HG03432 (cell line): ENCODE results near the gene CSHL1.
A peak's percentile ranks its signal among the peaks of the same experiment; 100 is the strongest.
"Not testable (repeated sequence)": the region's sequence is repeated elsewhere in the genome, so short reads cannot be mapped to it uniquely, and the experiment has no call there.

Source experiments
- ATAC-seq: cut with Tn5 transposase; IDR thresholded peaks from one replicate; pipeline ENCODE4 v1.9.1; 2021; ENCODE audit warnings: mild to moderate bottlenecking, moderate library complexity; ENCODE audit not compliant: unreplicated experiment

CSHL1 gene

GRCh38 chr17:63920050-63920449, 9.0 kb upstream of the CSHL1 start:
- not testable (repeated sequence) for ATAC-seq

DNA sequence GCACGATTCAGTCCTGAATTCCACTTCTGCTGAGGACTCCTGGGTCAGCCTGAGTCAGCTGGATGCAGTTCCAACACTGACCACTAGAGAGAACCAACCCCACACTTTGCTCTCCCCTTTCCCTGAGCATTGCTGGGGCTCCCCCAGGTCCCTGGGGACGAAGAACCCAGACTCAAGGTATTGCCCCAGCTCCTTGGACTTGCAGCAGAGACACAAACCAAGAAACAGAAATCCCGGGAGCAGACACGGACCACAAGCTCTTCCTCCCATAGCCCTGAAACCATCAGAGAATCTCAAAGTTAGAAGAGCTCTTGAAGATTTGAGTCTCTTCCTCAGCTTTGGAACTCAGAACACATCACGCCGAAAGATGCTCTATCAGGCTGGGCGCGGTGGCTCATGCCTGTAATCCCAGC, 8.3 kb upstream of the CSHL1 start:
- ATAC-seq: peak; percentile 56

DNA sequence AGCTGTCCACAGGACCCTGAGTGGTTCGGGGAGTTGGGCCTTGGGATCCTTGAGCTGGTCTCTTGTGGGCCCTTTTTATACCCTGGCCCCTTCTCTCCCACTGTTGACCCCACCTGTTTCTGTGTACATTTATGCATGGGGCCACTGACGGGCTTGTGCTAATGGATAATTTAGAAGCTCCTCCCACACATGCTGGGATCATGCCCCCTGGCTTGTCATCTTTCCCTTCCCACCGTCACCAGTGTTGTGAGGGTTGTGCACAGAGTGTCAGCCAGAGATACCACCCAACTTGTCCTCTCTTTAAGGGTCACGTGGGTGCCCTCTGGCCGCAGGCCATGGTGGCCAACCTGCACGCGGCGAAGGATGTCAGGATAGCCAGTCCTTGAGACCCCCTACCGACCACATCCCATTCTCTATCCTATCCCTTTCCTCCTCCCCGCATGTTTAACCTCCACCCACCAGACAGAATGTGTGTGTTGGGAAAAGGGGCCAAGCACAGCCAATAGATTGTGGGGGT, 7.8 kb upstream of the CSHL1 start, which contains the start of gene GH1:
Gene GH1 (minus strand): TSS at position 51 of the 517 bp plus-strand sequence. CDS start 63 bp downstream, outside the sequence.
- ATAC-seq: not testable (repeated sequence)

GRCh38 chr17:63918305-63918704, 7.2 kb upstream of the CSHL1 start:
- ATAC-seq: no peak

DNA sequence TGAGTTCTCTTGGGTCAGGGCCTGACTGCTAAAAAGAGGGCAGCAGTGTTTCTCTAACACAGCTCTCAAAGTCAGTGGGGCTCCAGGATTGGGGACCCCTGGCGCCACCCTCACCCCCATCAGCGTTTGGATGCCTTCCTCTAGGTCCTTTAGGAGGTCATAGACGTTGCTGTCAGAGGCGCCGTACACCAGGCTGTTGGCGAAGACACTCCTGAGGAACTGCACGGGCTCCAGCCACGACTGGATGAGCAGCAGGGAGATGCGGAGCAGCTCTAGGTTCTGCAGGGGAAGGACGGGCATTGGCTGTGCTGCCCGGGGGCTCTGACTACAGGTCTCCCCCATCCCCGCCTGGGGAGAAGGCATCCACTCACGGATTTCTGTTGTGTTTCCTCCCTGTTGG, 6.6 kb upstream of the CSHL1 start:
- ATAC-seq: no peak

DNA sequence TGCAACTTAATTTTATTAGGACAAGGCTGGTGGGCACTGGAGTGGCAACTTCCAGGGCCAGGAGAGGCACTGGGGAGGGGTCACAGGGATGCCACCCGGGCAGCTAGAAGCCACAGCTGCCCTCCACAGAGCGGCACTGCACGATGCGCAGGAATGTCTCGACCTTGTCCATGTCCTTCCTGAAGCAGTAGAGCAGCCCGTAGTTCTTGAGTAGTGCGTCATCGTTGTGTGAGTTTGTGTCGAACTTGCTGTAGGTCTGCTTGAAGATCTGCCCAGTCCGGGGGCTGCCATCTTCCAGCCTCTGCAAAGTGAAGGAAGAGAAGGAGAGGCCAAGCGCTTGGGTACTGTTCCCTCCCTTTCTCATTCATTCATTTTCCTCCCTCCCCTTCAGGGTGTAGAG, 6.1 kb upstream of the CSHL1 start:
- ATAC-seq: not testable (repeated sequence)

DNA sequence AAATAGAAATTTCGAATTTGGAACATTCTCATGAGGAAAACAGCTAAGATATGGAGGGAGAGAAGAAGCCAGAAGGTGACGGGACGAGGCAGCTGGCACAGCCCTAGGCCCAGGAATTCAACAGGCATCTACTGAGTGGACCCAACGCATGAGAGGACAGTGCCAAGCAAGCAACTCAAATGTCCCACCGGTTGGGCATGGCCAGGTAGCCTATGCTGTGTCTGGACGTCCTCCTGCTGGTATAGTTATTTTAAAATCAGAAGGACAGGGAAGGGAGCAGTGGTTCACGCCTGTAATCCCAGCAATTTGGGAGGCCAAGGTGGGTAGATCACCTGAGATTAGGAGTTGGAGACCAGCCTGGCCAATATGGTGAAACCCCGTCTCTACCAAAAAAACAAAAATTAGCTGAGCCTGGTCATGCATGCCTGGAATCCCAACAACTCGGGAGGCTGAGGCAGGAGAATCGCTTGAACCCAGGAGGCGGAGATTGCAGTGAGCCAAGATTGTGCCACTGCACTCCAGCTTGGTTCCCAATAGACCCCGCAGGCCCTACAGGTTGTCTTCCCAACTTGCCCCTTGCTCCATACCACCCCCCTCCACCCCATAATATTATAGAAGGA, 5.6 kb upstream of the CSHL1 start:
- ATAC-seq: no peak

DNA sequence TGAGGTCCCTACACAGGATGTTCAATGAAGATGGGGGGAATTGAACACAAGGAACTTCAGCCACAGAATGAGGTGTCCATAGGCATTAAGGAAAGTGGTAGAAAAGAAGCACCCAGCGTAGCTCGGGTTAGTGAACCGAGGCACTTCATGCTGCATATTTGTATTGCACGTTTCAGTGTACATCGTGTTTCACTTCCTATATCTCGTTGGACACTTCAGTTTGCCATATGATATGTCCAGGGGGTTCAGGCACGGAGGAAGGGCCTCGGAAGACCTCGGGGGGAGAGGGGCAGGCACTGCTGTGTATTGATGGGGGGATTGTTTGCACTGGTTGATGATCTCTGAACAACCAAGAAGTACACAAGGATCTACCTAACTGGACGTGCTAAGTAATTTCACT, 4.7 kb upstream of the CSHL1 start:
- ATAC-seq: not testable (repeated sequence)

GRCh38 chr17:63914471-63914870, 3.4 kb upstream of the CSHL1 start:
- no peak for ATAC-seq

DNA sequence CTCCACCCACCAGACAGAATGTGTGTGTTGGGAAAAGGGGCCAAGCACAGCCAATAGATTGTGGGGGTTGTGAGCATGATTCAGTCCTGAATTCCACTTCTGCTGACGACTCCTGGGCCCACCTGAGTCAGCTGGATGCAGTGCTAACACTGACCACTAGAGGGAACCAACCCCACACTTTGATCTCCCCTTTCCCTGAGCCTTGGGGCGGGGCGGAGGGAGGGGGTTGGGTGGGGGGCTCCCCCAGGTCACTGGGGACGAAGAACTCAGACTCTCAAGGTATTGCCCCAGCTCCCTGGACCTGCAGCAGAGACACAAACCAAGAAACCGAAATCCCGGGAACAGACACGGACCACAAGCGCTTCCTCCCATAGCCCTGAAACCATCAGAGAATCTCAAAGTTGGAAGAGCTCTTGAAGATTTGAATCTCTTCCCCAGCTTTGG, 621 bp upstream of the CSHL1 start:
- ATAC-seq: no peak

DNA sequence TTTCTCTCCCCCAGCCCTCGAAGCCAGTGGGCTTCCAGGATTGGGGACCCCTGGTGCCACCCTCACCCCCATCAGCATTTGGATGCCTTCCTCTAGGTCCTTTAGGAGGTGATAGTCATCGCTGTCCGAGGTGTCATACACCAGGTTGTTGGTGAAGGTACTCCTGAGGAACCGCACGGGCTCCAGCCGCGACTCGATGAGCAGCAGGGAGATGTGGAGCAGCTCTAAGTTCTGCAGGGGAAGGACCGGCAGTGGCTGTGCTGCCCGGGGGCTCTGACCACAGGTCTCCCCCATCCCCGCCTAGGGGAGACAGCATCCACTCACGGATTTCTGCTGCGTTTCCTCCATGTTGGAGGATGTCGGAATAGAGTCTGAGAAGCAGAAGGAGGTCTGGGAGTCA, 962 bp downstream of the CSHL1 start:
- no peak for ATAC-seq

GRCh38 chr17:63909586-63909985, 1.5 kb downstream of the CSHL1 start:
- ATAC-seq: not testable (repeated sequence)

DNA sequence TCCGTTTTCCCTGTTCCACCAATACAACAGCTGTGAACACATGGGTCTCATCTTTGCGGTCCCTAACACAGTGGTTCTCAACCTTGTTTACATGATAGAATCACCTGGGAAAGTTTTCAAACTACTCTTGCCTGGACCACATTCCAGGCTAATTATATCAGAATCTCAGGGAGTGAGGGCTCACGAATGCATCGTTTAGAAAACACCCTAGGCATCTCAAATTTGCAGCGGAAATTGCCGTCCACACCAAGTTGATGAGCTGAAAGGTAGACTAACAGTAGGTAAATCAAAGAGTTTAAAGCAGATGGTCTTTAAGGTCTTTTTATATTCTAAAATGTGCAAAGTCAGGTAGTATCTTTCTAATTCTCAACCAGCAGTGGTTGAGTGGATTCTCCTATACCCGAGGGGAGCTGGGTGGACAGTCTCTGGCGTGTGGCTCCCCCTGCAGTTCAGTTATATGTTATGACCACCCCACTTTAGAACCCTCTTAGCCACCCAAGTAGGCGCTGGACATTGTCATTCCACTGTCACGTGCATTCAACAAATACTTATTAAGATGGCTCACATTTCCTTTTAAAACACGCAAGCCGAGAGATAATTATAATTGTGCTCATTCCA, 3.8 kb downstream of the CSHL1 start:
- not testable (repeated sequence) for ATAC-seq

- not testable (repeated sequence) for ATAC-seq
These were observed 6.3 kb downstream of the CSHL1 start for GRCh38 chr17:63904796-63905195.

GRCh38 chr17:63903787-63904201, 7.3 kb downstream of the CSHL1 start:
- ATAC-seq: not testable (repeated sequence)

GRCh38 chr17:63901971-63902370, 9.1 kb downstream of the CSHL1 start:
- ATAC-seq: not testable (repeated sequence)

DNA sequence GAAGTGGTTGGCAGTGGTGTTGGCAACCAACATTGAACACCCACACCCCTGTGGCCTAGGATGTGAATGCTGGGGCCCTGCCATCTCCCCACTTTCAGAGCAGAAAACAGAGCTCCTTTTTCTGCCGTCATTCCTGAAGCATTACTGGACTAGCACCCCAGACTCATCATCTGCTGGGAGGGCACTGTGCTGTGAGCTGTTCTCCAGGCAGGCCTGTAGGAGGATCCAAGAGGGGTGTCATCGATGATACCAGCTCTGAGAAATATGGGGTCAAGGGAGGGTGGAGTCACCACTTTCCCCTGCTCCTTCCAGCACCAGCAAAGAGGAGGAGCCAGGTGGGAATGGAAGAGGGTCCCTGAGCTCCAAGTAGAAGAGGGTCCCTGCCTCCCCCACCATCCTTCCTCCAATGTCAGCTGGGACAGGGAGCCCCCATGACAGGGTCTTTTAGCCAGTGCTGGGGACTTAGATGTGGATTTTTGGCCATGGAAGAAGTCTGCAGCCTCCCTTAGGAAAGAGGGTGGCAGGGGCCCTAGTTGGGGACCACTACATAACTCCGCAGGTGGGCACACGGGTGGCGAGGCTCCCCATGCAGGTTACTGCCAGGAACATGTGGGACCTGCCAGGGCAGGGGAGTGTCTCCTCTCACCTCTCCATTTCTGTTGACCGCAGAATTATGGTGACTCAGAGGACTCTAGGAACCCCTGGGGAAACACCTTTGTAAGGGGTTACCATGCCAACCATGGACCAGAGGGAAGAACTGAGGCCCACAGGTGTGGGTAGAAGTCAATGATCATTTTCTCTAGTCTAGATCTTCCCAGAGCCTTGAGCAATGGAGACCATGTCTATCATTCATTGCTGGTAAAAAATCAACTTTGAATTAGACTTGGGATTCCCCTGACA, 11.9 kb downstream of the CSHL1 start:
- not testable (repeated sequence) for ATAC-seq

DNA sequence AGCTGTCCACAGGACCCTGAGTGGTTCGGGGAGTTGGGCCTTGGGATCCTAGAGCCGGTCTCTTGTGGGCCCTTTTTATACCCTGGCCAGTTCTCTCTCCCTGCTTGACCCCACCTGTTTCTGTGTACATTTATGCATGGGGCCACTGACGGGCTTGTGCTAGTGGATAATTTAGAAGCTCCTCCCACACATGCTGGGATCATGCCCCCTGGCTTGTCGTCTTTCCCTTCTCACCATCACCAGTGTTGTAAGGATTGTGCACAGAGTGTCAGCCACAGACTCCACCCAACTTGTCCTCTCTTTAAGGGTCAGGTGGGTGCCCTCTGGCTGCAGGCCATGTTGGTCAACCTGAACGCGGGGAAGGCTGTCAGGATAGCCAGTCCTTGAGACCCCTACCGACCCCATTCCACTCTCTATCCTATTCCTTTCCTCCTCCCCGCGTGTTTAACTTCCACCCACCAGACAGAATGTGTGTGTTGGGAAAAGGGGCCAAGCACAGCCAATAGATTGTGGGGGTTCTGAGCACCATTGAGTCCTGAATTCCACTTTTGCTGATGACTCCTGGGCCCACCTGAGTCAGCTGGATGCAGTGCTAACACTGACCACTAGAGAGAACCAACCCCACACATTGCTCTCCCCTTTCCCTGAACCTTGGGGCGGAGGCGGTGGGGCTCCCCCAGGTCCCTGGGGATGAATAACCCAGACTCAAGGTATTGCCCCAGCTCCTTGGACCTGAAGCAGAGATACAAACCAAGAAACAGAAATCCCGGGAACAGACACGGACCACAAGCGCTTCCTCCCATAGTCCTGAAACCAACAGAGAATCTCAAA, 14.3 kb downstream of the CSHL1 start, which contains the start of gene CSH1:
Gene CSH1 (minus strand): TSS at position 51 of the 831 bp plus-strand sequence. CDS start 63 bp downstream, outside the sequence.
- ATAC-seq: not testable (repeated sequence)

DNA sequence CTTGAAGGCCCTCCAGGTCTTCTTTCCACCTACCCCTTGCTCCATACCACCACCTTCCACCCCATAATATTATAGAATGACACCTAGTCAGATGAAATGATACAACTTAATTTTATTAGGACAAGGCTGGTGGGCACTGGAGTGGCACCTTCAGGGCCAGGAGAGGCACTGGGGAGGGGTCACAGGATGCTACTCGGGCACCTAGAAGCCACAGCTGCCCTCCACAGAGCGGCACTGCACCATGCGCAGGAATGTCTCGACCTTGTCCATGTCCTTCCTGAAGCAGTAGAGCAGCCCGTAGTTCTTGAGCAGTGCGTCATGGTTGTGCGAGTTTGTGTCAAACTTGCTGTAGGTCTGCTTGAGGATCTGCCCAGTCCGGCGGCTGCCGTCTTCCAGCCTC, 16.2 kb downstream of the CSHL1 start:
- ATAC-seq: not testable (repeated sequence)

- not testable (repeated sequence) for ATAC-seq
These were observed 17.0 kb downstream of the CSHL1 start for GRCh38 chr17:63894021-63894420.
